ENCODE data around the gene BIN2. TPM values are rescaled to one million over a fixed set of nuclear protein-coding genes. Genes with fewer than 3 reads are reported as not detected.
A peak's percentile ranks its signal among the peaks of the same experiment; 100 is the strongest.

Gene BIN2
- total and polyA plus RNA-seq, 2 of the 13 experiments (the other 11 are each of a cell fraction or from before 2014, with no cell fraction given), result not detected

GRCh38 chr12:51269174-51270066, 54.6 kb downstream of the BIN2 start (continued):
- TF ChIP-seq ZNF784 (CRISPR knock-in tag; IDR thresholded peaks at IDR 0.05; ENCODE audit: borderline replicate concordance) (0 out of 2 replicates have a peak, but pooled peaks have one; percentile 5), TEAD3 (CRISPR knock-in tag; optimal IDR thresholded peaks at IDR 0.05; ENCODE audit: borderline replicate concordance) (peak; percentile 37), GTF3A (CRISPR knock-in tag; conservative IDR thresholded peaks at IDR 0.05) (no peak), MXI1 (IDR thresholded peaks at IDR 0.05; ENCODE audit: borderline replicate concordance, low read depth, low read length) (no peak), KDM3A (CRISPR knock-in tag; IDR thresholded peaks at IDR 0.05; ENCODE audit: low read depth) (no peak), ZNF281 (CRISPR knock-in tag; IDR thresholded peaks at IDR 0.05; ENCODE audit: borderline replicate concordance) (no peak), ARID4A (CRISPR knock-in tag; IDR thresholded peaks at IDR 0.05; ENCODE audit: borderline replicate concordance) (peak; percentile 18; the same call in 1 of the 2 replicates), PAXIP1 (CRISPR knock-in tag; conservative IDR thresholded peaks at IDR 0.05) (no peak), GTF2F1 (IDR thresholded peaks at IDR 0.05; ENCODE audit: low read length) (no peak), HMGXB4 (CRISPR knock-in tag; IDR thresholded peaks at IDR 0.05; ENCODE audit: borderline replicate concordance in 1 of 2, low read depth in 1 of 2) (peak; percentile 55 to 68; a peak in 2 of 4 replicates), ZNF382 (CRISPR knock-in tag; IDR thresholded peaks at IDR 0.05; ENCODE audit: borderline replicate concordance) (no peak)

Data from HepG2 (cell line).